Glomerular visceral epithelial cell (primary cell): ENCODE results near the gene NMRAL1.

Source experiments
- DNase-seq: peaks from one replicate; pipeline ENCODE4 v3.0.0-alpha.2; 2016; ENCODE audit errors: extremely low spot score

NMRAL1 gene

DNA sequence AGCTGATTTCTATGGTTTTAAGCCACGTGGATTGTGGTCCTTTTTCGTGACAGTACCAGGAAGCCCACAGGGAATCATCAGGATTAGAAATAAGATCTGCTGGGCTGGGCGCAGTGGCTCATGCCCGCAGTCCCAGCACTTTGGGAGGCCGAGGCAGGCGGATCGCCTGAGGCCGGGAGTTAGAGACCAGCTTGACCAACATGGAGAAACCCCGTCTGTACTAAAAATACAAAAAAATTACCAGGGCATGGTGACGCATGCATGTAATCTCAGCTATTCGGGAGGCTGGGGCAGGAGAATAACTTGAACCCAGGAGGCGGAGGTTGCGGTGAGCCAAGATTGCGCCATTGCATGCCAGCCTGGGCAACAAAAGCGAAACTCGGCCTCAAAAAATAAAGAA lies 6.5 kb downstream of the NMRAL1 start:
- DNase-seq = no peak

- no peak for DNase-seq
These were observed 8.2 kb downstream of the NMRAL1 start for GRCh38 chr16:4465977-4466779.

DNA sequence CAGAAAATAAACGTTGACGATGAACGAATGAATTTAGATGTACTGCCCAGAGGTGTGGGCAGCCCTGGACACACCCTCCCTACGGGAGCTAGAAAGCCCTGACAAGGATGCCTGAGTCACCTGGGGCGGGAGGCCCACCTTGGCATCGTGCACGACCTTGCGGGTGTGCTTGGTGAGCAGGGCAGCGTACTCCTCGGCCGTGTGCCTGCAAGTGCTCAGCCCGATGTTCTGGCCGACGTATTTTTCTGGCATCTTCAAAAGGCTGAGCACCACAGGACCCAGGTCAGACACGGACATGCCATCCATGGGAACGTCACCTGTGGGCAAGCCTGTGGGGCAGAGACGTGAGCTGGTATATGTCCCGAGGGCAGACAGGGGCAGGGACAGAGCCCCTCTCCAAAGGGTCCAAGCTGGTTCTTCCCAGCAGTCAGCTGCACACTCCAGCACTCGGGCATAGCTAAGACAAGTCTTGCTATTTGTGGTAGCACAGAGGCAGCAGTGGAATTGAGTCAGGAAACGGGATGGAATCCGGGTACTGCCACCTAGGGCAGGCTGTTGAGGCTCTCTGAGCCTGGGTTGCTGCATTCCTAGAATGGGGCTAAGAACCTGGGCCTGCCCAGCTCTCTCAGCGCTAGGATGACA lies 10.8 kb downstream of the NMRAL1 start:
- DNase-seq = no peak

DNA sequence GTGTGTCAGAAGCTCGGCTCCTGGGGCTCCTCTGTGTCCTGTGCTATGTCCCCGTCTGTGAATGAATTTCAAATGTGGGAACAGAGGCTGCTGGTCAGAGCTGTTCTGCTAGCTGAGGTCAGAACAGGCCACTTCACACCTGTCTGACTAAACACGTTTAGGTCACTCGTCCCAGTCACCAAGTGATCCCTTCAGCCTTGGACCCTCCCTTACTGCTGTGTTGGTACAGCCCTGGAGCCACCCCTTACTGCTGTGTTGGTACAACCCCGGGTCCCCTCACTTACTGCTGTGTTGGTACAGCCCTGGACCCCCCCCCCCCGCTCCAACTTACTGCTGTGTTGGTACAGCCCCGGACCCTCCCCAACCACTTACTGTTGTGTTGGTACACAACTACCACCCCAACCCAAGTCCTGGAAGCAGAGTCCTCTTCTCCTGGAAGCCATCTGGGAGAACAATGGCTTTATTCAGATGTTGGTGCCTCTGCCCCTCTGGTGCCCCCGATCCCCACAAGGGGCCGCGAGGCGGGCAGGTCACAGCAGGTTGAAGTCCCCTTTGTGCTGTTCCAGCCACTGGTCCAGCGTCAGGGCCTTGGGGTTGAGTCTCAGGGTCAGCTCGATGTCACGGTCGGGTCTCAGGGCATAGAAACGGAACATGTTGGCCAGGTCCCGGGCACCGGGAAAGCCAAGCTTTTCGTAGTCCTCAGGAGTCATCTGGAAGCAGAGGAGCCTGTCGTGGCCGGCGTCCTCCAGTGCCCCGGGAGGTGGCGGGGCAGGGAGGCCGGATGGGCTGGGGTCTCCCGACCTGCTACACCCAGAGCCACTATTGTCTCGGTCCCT lies 13.0 kb downstream of the NMRAL1 start:
- DNase-seq = no peak

- no peak for DNase-seq
These were observed 13.5 kb downstream of the NMRAL1 start for GRCh38 chr16:4460936-4461249.

GRCh38 chr16:4455951-4456350 lies 18.5 kb downstream of the NMRAL1 start:
- no peak for DNase-seq

GRCh38 chr16:4455081-4455480 lies 19.3 kb downstream of the NMRAL1 start:
- no peak for DNase-seq

- no peak for DNase-seq
These were observed 19.8 kb downstream of the NMRAL1 start for GRCh38 chr16:4454623-4455022.

GRCh38 chr16:4452674-4453073 lies 21.8 kb downstream of the NMRAL1 start:
- DNase-seq = no peak

DNA sequence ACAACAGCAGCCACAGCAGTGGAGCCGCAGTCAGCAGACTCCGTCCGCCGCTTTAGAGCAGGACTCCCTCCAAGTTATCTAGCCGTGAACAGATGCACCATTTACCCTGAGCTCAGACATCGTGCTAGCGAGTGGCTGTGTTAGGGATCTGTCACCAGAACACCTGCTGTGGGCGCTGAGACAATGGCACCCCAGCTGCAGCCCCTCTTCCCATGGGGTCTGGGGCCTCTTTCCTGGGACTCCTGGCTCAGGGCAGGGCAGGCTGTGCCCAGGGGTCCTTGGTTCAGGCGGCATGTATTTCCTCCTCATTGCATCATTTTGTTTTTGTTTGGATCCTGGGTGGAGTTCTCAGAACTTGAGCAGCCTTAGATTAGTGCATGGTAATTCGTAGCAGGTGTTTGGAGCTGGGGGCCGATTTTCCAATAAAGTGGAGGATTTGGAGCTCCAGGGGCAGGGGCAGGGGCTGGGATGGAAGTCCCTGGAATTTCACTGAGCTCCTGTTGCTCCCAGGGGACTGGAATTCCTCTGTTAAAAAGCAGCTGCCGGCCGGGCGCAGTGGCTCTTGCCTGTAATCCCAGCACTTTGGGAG lies 23.4 kb downstream of the NMRAL1 start:
- no peak for DNase-seq

- no peak for DNase-seq
These were observed 24.0 kb downstream of the NMRAL1 start for GRCh38 chr16:4450430-4450829.

DNA sequence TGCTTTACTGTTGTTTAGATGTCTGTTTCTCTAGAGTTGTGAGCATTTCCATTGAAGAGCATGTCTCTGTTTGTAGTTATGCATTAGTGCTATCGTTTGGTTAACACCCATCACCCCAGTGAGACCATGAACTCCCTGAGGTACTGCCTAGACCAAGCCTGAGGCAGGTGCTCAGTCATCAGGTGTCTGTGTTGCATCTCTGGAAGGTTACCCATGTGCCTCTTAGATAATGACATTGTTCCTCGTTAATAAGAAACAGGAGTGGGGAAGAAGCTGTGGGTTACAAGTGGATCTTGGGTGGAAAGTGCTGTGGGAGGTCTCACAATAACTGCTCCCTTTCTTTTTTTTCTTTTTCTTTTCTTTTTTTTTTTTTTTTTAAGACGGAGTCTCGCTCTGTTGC lies 30.4 kb downstream of the NMRAL1 start:
- no peak for DNase-seq

GRCh38 chr16:4443271-4443670 lies 31.2 kb downstream of the NMRAL1 start:
- DNase-seq = no peak

DNA sequence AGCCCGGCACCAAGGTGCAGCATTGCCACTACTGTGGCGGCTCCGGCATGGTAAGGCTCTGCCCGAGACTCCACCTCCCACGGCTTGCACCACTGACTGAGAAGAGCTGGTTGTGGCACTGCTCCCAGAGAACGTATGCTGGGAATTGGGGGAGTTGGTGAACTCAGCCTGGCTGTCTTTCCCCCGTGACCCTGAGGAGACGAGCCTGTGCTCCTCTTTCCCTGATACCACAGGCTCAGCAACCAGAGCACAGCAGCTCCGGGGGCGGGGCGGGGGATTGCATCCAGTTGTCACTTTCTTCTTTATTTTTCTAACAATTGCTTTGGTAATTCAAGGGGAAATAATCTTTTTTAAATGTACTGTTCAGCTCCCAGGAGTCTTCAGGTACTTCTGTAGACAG lies 32.1 kb downstream of the NMRAL1 start:
- DNase-seq = no peak

GRCh38 chr16:4437366-4437765 lies 37.1 kb downstream of the NMRAL1 start:
- DNase-seq = no peak

DNA sequence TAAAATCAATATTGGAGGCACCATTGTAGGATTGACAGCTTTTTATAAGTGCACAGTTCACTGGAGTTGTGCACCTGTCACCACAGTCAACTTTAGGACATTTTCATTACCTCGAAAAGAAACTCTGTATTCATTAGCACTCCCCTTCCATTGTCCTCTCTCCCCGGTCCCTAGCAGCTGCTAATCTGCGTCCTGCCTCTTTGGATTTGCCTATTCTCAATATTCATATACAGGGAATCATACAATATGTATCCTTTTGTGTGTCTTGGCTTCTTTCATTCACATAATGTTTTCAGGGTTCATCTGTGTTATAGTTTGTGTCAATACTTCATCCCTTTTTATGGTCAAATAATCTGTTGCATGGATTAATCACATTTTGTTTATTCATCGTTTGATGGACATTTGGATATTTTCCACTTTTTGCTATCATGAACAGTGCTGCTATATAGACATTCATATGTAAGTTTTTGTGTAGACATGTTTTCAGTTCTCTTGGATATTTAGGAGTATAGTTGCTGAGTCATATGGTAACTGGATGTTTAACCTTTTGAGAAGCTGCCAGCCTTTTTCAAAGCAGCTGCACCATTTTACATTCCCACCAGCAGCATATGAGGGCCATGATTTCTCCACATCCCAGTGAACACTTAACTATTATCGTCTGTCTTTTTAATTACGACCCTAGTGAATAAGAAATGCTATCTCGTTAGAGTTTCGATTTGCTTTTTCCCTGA lies 38.9 kb downstream of the NMRAL1 start:
- no peak for DNase-seq

- no peak for DNase-seq
These were observed 40.3 kb downstream of the NMRAL1 start for GRCh38 chr16:4433914-4434787.

GRCh38 chr16:4433228-4433627 lies 41.2 kb downstream of the NMRAL1 start:
- no peak for DNase-seq

DNA sequence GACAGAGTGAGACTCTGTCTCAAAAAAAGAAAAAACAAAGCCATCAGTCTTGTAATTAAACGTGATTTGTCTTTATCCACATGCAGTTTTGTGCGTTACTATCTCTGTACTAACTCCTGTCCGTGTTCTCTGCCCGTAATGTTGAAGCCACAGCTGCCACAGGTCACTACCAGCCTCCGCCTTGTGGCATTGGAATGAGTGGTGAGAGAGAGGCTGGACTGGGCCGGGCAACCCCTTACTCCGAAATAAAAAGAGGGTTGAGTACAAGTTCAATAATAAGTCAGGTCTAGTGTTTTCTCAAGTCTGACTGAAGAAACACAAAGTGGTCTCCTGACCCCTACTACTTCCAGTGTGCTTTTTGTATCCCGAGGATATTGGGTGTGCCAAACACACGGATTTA lies 43.4 kb downstream of the NMRAL1 start:
- DNase-seq = no peak

- no peak for DNase-seq
These were observed 45.9 kb downstream of the NMRAL1 start for GRCh38 chr16:4428500-4428899.
